ENCODE data around the gene LYPD6B.

Gene LYPD6B

GRCh38 chr2:149132339-149132738 is 93.8 kb downstream of the LYPD6B start:
- no peak for DNase-seq

GRCh38 chr2:149132901-149133300 is 94.4 kb downstream of the LYPD6B start:
- DNase-seq: no peak

- no peak for DNase-seq
Observed at GRCh38 chr2:149134335-149134923, 95.9 kb downstream of the LYPD6B start.

- DNase-seq: no peak
Observed at GRCh38 chr2:149136111-149136510, 97.6 kb downstream of the LYPD6B start.

GRCh38 chr2:149141046-149141445 is 102.5 kb downstream of the LYPD6B start:
- DNase-seq: no peak

GRCh38 chr2:149143734-149144133 is 105.2 kb downstream of the LYPD6B start:
- no peak for DNase-seq

- no peak for DNase-seq
Observed at GRCh38 chr2:149145314-149146295, 107.1 kb downstream of the LYPD6B start.

GRCh38 chr2:149146876-149147275 is 108.4 kb downstream of the LYPD6B start:
- DNase-seq: no peak

GRCh38 chr2:149148194-149149006 is 109.9 kb downstream of the LYPD6B start:
- no peak for DNase-seq

GRCh38 chr2:149149007-149149297 is 110.5 kb downstream of the LYPD6B start:
- no peak for DNase-seq

GRCh38 chr2:149152469-149152953 is 114.0 kb downstream of the LYPD6B start:
- no peak for DNase-seq

GRCh38 chr2:149155196-149155969 is 116.9 kb downstream of the LYPD6B start:
- no peak for DNase-seq

- DNase-seq: no peak
Observed at GRCh38 chr2:149155988-149156387, 117.5 kb downstream of the LYPD6B start.

- DNase-seq: no peak
Observed at GRCh38 chr2:149156971-149157740, 118.7 kb downstream of the LYPD6B start.

- DNase-seq: no peak
Observed at GRCh38 chr2:149158957-149159356, 120.5 kb downstream of the LYPD6B start.

GRCh38 chr2:149160195-149160594 is 121.7 kb downstream of the LYPD6B start:
- no peak for DNase-seq

GRCh38 chr2:149160701-149161217 is 122.3 kb downstream of the LYPD6B start:
- no peak for DNase-seq

- DNase-seq: no peak
Observed at GRCh38 chr2:149161481-149162225, 123.2 kb downstream of the LYPD6B start.

GRCh38 chr2:149164296-149164695 is 125.8 kb downstream of the LYPD6B start:
- no peak for DNase-seq

GRCh38 chr2:149164827-149165226 is 126.3 kb downstream of the LYPD6B start:
- DNase-seq: no peak
